Activated CD8-positive, alpha-beta memory T cell treated with anti-CD3 and anti-CD28 coated beads, Interleukin-2, amount 50 U/mL, for 48 hours (primary cell): ENCODE results near the gene ANKRD33.

Source experiments
- DNase-seq: peaks from one replicate; pipeline ENCODE4 v3.0.0-alpha.2; 2020

ANKRD33 gene

DNA sequence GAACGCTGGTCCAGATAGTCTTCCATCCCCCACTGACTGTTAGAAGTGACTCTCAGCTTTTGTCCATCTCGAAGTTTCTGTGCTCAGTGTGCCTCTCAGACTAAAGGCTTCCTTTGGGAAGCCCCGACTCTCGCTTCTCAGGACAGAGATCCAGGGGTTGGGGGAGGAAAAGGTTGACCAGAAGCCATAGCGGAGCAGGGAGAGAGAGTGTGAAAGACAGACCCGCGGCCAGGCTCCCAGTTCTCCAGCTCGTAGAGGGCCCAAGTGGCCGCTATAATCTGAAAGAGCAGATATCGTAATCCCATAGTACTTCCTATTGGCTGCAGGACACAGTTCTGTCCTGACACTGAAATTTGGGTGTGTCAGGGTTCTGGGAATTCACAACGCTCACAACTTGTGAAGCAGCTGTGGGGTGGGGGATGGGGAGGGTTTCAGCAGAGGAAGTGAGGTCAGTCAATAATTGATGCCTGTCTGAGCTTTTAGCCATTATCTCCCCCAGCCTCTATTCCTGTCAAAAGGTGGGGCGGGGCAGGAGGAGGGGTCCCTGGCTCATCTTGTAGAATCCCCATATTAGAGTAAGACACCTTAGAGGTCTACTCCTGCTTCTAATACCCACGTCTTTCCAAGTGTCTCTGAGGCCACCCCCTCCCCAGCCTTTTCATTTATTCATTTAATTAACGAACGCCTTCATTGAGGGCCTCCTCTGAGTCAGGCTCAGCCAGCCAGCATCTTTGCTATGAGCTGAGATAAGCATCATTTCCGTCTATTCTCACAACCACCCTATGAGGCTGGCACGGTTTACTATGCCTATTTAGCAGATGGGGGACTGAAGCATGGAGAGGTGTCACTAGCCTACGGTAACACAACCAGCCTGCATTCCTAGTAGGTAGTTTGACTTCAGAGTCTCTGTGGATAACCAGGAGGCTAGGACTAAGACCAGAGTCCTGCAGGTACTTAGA lies 17.8 kb downstream of the ANKRD33 start:
- DNase-seq = no peak

DNA sequence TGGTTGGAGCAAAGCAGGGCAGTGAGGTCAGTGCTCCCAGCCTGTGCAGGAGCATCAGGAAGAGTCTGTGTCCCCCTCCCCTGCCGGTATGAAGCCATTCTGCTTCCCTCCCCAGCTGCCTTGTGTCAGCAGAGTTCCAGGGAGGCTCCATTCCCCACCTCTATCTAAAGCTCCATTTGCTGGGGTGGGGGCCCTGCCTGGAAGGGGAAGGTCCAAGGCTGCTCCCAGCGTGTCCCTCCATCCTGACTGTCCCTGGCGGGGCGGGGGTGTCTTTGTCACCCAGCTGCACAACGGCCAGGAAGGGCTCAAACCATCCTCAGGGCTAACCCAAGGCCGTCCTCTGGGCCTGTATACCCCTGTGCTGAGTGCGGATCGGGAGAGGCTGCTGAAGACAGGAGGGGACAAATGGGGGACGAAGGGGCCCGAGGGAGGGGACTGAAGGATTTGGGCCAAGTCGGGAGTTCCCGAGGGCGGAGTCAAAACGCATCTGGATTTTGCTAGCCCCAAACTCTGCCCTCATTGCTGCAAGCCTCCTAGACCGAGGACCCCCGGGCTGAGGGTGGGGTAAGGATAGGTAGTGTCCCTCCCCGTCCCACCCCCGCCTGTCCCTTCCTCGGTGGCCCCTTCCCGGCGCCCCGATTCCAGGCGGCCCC lies 18.7 kb downstream of the ANKRD33 start:
- DNase-seq = no peak

DNA sequence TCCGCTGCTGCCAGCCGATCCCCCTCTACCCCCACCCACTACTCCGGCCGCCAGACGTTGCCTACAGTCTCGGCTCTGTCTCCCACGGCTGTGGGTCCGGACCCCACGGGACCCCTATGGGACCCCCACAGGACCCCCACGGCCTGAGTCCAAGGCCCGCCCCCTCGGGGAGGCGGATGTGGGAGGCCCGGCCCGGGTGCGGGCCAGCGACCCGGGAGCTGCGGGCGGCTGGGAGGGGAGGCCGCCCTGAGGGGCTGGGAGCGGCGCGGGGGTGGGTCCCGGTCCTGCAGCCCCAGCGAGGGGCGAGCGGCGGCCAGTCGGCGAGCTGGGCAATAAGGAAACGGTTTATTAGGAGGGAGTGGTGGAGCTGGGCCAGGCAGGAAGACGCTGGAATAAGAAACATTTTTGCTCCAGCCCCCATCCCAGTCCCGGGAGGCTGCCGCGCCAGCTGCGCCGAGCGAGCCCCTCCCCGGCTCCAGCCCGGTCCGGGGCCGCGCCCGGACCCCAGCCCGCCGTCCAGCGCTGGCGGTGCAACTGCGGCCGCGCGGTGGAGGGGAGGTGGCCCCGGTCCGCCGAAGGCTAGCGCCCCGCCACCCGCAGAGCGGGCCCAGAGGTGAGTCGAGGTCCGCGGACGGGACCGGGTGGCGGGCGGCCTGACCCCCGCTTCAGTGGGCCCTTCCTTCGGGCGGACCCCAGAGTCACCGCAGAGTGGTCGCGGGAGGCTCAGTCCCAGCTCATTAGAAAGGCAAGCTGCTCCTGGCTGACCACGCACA lies 19.4 kb downstream of the ANKRD33 start, which contains the start of gene ACVRL1:
Gene ACVRL1 (plus strand): TSS at position 422 of the 773 bp plus-strand sequence. CDS start 4,971 bp downstream, outside the sequence.
- DNase-seq = no peak

DNA sequence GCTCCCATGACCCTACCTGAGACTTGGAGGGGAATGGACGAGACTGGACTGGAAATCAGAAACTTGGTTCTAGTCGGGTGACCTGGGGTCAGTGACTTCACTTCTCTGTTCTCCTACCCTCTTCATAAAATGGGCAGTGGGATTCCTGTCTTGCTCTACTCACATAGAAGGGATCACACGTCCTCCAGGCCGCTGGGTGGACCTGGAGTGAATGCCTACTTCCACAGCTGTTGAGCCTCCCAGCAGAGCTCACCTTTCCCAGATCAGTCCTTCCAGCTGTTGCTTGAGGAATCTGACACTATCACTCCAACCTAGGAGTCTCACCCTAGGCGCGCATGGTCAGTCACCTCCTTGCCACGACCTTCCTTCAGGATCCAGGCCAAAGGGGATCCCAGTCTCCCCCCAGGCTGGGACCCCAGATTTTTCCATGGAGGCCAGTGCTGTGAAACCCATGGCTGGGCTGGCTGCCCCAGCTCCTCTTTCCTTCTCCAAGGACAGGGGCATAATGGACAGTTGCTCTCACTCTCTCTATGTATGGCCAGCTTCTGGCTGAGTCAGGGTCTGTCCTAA lies 20.0 kb downstream of the ANKRD33 start:
- no peak for DNase-seq

DNA sequence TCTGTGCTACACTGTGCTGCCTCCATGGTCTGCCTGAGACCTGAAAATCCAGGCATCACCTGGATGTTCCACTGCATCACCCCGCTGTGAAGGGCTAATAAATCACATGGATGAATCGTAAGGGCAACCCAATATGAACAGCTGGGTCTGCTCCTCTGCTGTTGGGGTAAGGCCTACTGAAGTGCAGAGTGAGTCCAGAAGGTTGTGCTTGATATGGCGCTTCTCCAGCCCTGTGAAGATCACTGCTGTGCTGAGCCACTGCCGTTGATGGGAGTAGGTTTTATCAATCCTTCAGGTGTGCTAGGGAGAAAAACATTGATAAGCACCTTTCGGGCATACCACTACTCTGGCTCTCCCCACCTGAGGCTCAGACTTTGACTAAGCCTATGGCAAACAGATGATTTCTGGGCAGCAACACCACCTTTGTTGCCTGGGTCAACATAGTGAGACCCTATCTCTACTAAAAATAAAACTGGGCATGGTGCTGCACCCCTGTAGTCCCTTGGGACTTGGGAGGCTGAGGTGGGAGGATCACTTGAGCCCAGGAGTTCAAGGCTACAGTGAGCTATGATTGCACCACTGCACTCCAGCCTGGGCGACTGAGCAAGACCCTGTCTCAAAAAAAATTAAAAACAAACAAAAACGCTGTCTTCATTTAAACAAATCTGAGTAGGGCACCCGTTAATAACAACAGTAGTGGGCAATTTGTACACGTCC lies 21.1 kb downstream of the ANKRD33 start:
- DNase-seq = no peak

DNA sequence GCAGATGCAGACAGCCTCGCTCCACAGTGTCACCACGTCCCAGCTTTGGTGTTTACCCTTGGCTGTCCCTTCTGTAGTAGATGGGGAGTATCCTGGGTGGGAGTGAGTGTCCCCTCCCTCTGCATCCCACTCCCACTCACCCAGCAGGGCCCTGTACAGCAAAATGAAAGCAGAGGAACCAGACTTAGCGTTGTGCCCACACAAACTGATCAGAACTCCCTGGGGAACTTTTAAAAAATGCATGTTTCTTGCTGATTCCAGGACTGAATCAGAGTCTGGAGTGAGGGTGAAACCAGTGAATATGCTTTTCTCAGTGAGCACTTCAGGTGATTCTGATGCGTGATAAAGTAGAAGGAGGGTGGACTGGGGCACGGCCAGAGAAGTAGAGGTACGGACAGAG lies 22.3 kb downstream of the ANKRD33 start:
- DNase-seq = no peak

DNA sequence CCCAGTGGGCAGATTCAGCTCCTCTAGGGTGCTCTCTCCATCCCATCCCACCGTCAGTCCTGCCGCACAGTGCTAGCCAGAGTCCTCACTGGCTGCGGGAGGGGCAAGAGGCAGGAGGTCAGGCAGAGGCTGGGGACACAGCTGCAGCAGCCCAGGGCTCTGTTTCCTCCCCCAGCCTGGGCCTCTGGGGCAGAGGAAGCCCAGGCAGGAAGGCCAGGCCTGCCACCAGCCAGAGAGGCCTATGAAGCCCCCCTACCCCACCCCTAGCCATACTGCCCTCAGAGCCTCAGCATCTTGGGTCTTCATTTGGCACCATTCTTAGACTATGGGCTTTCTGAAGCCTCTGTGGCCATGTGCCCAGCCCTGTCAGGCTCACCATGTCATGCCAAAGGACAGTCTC lies 22.8 kb downstream of the ANKRD33 start:
- DNase-seq = no peak

DNA sequence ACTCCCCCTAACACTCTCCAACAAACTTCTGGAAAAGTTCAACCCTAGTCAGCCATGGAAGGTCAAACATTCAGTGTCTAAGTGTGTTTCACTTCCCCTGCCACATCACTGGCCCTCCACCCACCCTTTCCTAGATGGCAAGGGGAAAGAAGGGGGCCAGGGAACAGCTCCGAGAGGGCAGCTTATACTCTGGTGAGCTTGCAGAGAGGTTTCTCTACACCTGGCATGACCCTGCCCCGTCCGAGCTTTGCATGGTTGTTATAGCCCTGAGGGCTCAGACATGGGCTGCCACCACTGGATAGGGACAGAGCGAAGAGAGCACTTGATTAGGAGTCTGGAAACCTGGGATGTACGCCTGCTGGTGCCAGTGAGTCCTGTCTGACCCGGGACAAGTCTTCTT lies 23.4 kb downstream of the ANKRD33 start:
- no peak for DNase-seq

DNA sequence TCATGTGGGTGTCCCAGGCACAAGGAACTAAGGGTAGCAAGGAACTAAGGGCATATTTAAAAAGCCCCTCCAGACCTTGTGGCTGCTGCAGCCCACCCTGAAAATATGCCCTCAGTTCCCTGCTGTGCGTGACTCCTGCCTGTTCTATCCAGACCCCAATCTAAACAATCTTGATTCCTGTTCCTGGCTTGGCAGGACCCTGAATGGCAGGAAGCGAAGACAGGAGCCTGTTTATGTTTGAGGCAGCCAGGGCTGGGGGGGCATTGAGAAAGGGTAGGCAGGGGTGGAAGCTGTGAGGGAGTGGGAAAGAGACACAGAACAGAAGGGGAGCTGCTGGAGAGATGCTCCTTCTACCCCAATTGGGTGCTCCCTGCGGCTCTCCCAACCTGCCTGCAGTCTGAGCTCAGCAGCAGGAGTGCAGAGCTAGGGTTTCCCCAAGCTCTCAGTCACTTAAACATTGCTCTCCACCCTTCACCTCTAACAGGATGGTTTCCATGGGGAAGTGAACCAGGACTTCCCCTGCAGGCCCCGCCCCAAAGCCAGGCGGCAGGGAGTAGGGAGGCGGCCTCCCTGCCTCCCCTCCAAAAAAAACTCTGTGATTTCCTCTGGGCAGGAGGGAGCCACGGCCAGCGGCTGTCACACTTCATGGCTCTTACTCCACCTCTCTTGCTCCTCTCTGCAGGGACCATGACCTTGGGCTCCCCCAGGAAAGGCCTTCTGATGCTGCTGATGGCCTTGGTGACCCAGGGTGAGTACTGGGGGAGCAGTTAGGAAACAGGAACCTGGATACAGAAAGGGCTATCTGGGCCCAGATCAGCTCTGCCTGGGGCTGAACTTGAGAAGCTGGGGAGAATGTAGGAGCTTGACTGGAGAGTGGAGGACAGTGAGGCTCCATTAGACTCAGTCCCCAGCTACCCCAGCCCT lies 24.1 kb downstream of the ANKRD33 start:
- DNase-seq = no peak

DNA sequence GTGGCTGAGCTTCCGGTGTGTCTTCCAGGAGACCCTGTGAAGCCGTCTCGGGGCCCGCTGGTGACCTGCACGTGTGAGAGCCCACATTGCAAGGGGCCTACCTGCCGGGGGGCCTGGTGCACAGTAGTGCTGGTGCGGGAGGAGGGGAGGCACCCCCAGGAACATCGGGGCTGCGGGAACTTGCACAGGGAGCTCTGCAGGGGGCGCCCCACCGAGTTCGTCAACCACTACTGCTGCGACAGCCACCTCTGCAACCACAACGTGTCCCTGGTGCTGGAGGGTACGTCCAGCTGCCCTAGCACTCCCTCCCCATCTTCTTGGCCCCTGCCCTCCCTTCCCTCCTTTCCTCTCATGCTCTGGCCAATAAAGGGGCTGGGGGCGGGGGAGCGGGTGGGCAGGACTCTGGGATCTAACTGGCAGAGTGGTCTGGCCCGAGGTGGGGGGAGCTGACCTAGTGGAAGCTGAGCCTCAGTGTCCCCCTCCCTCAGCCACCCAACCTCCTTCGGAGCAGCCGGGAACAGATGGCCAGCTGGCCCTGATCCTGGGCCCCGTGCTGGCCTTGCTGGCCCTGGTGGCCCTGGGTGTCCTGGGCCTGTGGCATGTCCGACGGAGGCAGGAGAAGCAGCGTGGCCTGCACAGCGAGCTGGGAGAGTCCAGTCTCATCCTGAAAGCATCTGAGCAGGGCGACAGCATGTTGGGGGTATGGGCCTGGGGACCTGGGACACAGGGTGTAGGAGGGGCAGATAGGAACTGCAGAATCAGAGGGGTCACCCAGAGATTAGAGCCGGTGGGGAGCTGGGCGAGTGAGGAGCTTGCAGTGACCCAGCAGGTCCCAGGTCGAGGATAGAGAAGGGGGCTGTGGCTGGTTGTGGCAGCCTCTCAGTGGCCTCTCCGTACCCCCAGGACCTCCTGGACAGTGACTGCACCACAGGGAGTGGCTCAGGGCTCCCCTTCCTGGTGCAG lies 25.4 kb downstream of the ANKRD33 start:
- no peak for DNase-seq

DNA sequence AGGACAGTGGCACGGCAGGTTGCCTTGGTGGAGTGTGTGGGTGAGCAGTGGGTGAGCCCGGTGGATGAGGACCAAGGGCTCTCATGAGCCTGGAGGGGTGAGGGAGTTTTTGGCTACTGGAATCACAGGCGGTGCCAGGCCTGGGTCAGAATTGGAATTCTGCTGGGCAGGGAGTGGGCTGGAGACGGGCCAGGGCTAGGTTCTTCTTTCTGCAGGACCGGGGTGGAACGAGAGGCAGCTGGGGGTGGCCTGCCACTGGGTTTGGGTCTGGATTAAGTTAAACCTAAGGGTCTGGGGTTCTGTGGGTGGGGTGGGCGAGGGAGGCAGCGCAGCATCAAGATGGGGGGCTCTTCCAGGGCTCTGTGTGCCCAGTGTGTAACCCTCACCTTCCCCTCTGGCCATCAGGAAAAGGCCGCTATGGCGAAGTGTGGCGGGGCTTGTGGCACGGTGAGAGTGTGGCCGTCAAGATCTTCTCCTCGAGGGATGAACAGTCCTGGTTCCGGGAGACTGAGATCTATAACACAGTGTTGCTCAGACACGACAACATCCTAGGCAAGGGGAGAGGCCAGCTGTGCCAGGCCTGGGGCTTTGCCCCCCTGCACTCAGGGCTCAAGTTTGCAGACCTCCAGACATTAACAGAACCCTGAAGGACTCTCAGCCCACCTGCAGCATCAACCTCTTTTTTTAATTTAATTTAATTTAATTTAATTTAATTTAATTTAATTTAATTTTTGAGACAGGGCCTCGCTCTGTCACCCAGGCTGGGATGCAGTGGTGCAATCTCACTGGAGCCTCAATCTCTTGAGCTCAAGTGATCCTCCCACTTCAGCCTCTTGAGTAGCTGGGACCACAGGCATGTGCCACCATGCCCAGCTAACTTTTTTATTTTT lies 26.4 kb downstream of the ANKRD33 start:
- DNase-seq = no peak

DNA sequence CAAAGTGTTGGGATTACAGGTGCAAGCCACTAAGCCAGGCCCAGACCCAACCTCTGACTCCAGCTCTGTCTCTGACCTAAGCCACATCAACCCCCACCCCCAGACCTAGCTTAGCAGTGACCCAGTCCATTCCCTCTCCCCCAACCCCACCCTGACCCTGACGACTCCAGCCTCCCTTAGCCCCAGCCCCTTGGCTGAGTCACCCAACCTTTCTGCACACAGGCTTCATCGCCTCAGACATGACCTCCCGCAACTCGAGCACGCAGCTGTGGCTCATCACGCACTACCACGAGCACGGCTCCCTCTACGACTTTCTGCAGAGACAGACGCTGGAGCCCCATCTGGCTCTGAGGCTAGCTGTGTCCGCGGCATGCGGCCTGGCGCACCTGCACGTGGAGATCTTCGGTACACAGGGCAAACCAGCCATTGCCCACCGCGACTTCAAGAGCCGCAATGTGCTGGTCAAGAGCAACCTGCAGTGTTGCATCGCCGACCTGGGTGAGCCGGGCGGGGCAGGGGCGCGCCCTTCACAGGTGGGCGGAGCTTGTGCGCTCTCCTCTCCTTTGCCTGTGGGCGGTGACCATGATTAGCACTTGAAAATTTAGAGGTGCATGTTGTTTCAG lies 27.2 kb downstream of the ANKRD33 start:
- no peak for DNase-seq

DNA sequence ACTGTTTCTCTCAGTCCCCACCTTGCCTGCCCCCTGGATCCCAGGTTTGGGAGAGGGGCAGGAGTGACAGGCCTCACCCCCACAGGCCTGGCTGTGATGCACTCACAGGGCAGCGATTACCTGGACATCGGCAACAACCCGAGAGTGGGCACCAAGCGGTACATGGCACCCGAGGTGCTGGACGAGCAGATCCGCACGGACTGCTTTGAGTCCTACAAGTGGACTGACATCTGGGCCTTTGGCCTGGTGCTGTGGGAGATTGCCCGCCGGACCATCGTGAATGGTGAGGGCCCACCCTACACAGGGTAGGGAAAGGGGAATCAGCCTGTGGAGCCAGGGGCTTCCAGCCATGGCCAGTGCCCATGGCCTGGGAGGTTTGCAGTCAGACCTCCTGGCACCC lies 28.0 kb downstream of the ANKRD33 start:
- no peak for DNase-seq

DNA sequence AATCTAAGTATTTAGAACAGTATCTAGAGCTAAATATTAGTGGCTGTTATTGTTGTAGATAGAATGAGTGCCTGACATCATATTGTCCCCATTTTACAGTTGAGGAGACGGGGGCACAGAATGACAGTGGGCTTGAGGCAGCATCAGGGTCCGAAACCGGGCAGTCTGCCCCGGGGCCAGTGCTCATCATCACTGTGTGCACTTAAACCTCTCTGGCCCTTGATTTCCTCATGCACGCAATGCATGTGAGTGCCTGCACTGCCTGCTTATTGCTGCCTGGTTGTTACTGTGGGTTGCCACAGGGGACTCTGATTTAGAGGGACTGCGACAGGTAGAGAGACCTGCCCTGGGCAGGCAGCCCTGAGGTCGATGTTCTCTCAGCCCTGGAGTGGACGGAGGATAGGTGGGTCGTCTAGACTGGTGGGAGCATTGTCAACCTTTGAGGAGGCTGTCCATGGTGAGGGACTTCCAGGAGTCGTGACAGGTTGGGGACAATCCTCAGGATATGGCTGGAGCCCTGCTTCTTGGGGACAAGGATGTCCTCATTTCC lies 29.2 kb downstream of the ANKRD33 start:
- DNase-seq = no peak

DNA sequence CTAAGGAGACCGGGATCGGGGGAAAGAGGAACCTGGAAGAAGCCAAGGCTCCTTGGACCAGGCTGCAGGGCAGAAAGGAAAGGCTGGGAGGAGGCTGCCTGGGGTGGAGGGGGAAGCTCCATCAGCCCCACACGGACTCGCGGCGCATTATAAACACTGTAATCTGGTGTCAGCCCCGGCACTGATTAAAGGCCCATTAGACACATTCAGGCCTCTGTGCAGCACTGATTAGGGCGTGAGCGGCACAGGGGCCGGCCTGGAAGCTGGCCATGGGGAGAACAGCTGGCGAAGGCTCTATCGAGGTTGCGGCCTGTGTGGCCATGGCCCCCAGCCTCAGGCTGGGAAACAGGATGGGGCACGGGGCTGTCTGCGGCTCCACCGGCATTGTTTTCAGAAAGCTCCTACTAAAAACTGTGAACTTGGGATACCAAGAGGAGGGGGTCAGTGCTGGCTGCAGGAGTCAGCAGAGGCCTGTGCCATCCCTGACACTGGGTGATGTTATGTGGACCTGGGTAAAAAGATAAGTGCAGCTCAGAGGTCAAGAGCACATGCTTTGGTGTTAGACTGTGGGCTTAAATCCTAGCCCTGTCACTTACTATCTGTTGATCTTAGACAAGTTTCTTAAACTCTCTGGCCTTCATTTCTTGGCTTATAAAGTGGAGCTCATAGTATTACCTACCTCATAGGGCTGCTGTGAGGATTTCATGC lies 30.0 kb downstream of the ANKRD33 start:
- DNase-seq = no peak

DNA sequence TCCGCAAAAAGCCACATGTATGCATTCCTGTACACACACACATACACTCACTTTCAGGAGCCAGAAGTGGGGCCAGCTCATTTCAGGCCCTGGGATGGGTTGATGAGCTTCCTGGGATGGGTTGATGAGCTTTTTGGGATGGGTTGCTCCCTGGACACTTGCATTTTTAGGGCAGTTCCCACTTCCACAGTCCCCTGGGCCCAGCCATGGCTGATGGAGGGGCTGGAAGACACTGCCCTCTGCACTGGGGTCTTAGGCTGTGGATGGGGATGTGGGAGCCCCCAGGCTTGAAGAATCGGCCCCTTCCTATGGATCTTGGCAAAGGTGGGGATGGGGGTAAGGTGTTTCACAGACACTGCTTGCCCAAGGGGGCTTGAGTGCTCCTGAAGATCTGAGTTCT lies 32.1 kb downstream of the ANKRD33 start:
- DNase-seq = no peak

DNA sequence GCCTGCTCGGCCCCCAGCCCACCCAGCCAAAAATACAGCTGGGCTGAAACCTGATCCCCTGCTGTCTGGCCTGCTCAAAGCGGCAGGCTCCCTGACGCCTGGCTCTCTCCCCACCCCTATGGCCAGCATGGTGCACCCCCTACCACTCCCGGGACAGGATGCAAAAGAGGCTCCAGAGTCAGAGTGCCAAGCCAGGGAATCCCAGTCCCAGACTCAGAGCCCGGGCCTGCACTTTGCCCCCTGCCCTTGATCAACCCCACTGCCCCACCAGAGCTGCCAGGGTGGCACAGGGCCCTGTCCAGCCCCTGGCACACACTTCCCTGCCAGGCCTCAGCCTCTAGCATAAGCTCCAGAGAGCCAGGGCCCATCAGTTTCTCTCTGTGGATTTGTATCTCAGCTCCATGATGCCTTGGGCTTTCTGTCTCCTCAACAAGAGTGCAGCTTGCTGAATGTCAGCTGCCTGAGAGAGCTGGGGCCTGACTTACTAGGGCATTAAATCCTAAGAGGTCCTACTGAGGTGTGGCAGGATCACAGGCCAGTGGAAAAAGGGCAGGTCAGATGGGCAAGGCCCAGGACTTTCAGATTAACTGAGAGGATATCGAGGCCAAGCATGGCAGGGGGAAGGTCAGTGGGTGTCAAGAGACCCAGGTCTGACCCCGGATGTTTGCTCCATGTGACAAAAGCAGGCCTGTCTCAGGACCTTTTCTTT lies 33.3 kb downstream of the ANKRD33 start:
- DNase-seq = no peak
